Stimulated activated CD8-positive, alpha-beta memory T cell treated with anti-CD3 and anti-CD28 coated beads, Interleukin-2, amount 100 ng/mL, for 1 hour (primary cell): Measurements from ENCODE around the gene DUOXA1.

ENCODE experiments used
- DNase-seq, 2 donors: peaks; one replicate each; pipeline ENCODE4 v3.0.0-alpha.2; 2020; ENCODE audit warnings: low read depth in 2 of 2

Gene DUOXA1

GRCh38 chr15:45129651-45130129, at the start of gene DUOXA1, which contains the start of gene DUOX1:
Gene DUOXA1 (minus strand): TSS chr15:45129879. CDS start chr15:45123014, 6,865 bp downstream.
Gene DUOX1 (plus strand): TSS chr15:45129994. CDS start chr15:45131967, 1,973 bp downstream.
- DNase-seq, result no peak

- DNase-seq, result no peak
These were observed 47.6 kb upstream of the DUOXA1 start for GRCh38 chr15:45177285-45177684.

DNA sequence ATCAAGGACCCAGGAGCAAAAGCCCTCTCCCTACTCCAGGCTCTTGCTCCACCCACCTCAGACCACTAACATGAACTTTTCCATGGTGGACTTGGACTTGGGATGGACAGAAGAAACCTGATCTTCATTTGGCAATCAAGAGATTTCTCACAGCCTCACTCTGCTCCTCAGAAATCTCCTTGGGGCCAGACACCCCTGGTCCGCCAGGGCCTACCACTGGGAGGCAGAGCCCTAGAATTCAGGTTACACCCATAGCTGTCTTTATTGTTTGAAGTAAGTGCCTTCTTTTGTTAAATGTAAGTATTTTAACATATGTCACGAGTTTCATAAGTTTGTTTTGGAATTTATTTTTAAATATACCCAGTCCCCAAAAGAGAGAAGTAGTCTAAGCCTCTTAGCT, 44.9 kb upstream of the DUOXA1 start:
- no peak for DNase-seq

- no peak for DNase-seq
These were observed 44.4 kb upstream of the DUOXA1 start for GRCh38 chr15:45174069-45174468.

GRCh38 chr15:45171912-45172311, 42.2 kb upstream of the DUOXA1 start:
- no peak for DNase-seq

DNA sequence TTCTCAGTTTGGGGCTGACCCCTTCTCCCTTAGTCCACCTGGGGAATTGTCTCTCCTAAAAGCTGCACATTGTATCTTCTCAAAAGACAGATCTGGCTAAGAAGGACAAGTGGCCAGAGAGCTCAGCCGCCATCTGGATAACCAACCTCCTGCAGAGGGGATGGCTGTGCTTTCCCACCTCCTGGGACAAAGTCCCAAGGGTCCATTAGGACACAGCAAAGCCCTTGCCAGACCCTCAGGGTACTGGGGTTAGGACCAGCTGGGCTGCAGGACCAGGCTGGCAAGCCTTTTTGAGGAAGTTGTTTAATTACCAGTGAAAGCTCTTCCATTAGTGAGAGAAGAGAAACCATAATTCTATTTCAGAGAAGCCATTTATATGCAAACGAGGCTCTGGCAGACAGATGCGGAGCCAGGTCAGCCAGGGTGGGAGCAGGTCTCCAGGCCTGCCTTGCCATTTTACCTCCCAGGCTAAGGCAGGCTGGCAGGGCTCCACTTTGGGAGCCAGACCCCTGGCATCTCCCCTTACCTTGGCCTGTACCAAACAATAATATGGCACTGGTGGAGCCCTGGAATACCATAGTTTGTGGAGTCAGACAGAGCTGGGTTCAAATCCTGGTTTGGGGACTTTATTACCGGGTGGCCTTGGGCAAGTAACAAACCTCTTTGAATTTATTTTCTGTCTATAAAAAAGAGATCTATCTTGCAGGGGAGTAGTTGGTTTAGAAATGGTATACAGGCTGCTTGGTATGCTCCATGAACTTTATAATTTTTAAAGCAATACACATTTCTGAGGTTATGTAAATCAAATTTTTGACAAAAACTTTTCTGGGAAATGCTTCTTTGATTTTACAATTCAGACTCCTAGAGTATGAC, 40.2 kb upstream of the DUOXA1 start:
- no peak for DNase-seq

- no peak for DNase-seq
These were observed 39.3 kb upstream of the DUOXA1 start for GRCh38 chr15:45168751-45169551.

- DNase-seq, result no peak
These were observed 38.6 kb upstream of the DUOXA1 start for GRCh38 chr15:45168286-45168685.

DNA sequence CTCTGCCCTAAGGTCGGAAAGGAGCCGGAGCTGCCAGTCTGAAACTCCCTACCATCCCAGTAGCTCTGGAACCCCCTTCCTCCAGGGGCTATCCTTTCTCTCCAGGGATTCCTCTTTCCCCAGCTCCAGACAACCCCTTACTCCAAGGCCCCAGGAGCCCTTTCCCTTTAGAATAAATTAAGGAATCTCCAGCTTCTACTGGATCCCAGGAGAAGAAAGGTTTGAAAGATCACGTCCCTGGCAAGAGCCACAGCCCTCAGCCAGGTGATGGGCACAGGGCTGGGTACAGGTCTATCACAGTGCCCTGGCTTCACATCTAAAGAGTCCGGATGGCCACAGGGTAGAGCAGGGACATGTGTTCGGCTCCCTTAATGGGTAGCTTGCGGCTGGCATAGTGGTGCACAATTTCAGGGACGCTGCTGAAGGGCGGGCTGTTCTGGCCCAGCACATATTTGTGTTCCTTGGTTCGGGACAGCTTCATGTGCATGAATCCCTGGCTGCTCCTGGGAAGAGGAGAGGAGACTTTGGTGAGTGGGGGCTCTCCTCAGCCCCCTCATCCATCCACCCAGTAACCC, 38.0 kb upstream of the DUOXA1 start:
- DNase-seq, result no peak

DNA sequence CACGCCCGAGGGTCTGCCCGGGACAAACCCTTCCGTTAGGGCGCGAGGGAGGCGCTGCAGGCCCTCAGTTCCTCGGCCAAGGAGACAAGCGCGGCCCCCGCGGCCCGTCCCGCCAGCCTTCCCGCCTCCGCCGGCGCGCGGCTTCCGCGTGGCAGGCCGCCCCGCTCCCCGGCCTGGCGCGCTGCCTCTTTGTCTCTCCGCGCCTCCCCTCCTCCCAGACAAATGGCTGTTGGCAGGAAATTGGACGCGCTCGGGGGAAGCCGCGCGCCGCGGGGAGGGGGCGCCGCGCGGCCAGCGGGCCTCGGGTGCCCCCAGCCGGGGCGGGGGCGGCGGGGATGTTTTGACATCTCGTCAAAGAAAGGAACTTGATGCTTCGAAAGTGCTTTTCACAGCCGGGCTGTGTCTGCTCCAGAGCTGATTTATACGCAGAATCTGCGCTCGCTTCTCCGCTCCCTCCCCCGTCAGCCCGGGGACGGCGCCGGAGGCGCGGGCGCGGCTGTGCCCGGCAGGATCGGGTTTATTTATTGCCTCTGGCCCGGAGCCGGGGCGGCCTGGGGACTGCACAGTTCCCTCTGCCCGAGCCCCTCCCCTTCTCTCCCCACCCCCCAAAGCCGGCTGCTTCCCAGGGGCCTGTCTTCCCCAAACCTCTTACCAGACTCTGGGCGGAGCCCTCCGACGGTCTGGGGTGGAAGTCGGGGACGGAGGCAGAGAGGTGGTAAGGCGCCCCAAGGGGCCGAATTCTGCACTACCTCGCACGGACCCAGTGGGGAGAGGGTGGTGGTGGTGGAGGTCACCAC, 37.4 kb upstream of the DUOXA1 start:
- DNase-seq, result peak; percentile 63 to 68

DNA sequence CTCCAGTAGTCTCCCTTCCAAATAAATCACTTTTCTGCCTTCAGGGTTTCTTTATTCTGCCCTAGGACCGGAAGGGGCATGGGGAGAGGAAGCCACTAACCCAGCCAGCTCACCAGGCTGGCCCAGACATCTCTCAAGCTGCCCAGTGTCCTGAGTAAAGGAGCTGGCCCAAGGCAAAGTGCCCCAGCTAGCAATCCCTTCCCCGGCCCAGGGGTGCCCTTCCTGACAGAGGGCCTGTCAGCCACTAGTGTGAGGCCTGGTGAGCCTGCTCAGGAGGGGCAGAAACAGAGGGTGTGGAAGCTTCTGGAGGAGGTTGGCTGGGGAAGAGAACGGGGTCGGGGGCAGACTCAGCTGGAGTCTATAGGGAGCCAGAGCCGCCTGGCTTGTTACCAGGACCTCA, 35.9 kb upstream of the DUOXA1 start:
- DNase-seq, result no peak

DNA sequence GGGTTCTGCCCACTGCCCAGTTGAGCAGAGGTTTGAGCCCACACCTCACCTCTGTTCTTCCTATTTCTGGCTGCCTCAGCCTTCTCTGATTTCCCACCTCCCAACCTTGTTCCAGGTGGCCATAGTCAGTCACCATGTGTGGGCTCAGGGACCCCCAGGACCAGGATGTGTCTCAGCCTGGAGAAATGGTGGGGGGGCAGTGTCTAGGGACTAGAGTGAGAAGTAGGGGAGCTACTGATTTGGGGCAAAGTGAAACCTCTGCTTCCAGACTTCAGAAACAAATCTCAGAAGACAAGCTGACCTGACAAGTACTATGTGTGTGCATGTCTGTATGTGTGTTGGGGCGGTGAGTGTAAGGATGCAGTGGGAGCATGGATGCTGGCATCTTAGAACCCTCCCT, 35.2 kb upstream of the DUOXA1 start:
- no peak for DNase-seq

DNA sequence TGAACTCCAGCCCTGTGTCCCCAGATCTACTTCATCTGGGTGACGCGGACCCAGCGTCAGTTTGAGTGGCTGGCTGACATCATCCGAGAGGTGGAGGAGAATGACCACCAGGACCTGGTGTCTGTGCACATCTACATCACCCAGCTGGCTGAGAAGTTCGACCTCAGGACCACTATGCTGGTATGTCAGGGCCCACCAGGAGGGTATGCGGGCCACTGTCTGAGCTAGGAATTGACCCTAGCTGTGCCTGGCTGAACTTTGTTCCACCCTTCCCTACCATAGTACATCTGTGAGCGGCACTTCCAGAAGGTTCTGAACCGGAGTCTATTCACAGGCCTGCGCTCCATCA, 33.8 kb upstream of the DUOXA1 start:
- DNase-seq, result no peak

DNA sequence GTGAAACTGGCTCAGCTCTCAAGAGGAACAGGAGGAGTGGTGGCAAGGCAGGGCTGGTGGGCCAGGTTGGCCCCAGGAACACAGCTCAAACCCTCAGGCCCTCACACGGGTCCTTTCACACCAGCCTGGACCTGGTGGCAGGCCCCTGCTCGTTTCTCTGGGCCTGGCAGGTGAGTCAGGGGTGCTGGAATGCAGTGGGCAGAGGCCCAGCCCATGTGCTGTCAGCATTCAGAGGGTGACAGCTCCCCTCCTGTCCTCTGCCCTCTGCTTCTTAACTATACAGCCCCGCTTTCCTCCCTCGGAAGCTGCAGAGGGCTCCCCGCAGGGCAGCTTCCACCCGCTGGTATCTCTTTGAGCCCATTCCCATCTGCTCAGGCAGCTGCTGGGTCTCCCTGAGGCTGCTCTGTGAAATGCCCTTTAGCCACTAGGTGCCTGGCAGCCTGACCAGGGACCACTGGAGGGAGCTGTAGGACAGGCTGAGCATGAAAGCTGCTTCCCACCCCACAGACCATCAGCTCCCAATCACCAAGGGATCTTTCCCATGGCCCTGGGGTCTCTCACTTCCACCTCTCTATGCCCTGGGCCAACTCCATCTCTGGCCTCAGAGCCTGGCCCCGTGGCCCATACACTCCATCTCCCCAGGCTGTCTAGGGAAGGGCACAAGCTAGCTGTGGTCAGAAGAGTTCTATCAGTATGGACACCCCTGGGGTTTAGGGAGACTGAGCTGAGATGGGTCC, 33.3 kb upstream of the DUOXA1 start:
- peak; percentile 23 to 38 for DNase-seq

GRCh38 chr15:45161666-45162065, 32.0 kb upstream of the DUOXA1 start:
- no peak for DNase-seq

DNA sequence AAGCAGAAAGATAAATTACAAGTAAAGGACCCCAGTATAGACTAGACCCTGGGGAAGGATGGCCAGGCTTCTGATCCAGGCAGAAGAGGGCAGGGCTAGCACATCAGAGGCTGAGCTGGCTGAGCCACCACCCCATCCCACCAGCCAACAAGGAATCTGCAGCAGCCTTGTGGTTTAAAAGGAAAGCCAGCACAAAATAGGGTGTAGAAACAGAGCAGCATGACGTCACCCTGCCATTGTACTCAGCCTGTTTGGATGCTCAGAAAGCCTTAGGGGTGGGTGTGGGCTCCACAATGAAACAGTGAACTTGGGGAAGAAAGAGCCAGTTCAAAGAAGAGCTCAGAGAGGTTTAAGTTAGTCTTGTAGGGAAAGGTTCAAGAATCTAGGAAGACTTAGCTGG, 28.3 kb upstream of the DUOXA1 start:
- no peak for DNase-seq

GRCh38 chr15:45156744-45157455, 27.2 kb upstream of the DUOXA1 start:
- no peak for DNase-seq

DNA sequence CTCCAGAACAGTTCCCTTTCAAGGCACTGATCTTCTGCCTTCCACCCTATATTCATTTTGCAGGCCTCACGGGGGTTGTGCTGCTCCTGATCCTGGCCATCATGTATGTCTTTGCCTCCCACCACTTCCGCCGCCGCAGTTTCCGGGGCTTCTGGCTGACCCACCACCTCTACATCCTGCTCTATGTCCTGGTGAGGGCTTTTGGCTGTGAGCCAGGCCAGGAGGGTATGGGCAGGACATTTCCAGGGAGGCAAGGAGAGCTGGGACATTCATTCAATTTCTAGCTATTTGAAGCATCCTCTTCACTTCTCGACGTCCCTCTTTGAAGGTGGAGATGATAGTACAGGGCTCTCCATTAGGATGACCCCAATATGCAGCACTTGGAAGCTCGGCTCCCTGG, 26.1 kb upstream of the DUOXA1 start:
- DNase-seq, result no peak

DNA sequence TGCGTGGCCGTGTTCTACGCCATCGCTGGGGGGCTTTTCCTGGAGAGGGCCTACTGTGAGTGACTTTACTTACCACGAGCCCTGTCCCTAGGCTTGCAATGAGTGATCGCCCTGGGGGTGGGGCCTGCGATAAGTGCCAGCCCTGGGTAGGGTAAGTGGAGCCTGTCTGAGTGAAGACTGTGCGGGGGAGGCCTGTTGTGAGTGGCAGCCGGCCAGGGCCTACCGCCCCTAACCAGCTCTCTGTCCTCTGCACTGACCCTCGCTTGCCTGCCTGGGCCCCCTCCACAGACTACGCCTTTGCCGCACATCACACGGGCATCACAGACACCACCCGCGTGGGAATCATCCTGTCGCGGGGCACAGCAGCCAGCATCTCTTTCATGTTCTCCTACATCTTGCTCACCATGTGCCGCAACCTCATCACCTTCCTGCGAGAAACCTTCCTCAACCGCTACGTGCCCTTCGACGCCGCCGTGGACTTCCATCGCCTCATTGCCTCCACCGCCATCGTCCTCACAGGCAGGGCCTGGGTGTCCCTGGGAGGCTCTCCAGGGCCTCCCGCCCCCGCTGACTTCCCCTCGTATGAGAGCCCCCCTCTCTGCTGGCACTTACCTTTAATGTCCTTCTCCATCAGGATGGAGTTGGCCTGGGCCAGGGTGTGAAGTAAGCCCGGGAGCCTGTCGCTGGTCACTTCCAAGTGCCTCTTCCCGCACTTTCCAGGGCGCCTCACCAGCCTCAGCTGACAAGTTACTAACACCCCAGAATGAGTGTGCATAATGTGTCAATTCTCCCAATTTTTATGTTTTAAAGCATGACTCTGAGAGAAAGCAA, 22.5 kb upstream of the DUOXA1 start:
- DNase-seq, result no peak
